H1 (cell line): ENCODE data around the gene FGF10. TPM values are rescaled to one million over a fixed set of nuclear protein-coding genes. Genes with fewer than 3 reads are reported as not detected.

Experiments
- CEBPB ChIP-seq: IDR thresholded peaks from 2 replicates; pipeline ENCODE4 v1.6.1; 2012; ENCODE audit warnings: low read depth, low read length
- POLR2AphosphoS5 ChIP-seq: IDR thresholded peaks from 2 replicates; pipeline ENCODE4 v1.6.1; 2011; ENCODE audit warnings: low read depth, low read length
- RBBP5 ChIP-seq: IDR thresholded peaks from 2 replicates; pipeline ENCODE4 v1.7.1; 2012; ENCODE audit warnings: low read depth, mild to moderate bottlenecking, inconsistent platforms, low read length, moderate library complexity, borderline replicate concordance
- SIN3A ChIP-seq, 2 experiments: IDR thresholded peaks in 1 of 2; conservative IDR thresholded peaks in 1 of 2; 2 replicates each; pipeline ENCODE4 v1.6.1; 2011 to 2012; ENCODE audit warnings: low read length in 2 of 2, improper control_type of control experiment in 1 of 2, low read depth in 1 of 2, mild to moderate bottlenecking in 1 of 2
- TAF1 ChIP-seq: IDR thresholded peaks from 2 replicates; pipeline ENCODE4 v1.6.1; 2011; ENCODE audit warnings: mild to moderate bottlenecking, low read depth, low read length
- USF2 ChIP-seq: IDR thresholded peaks from 2 replicates; pipeline ENCODE4 v1.6.1; 2011; ENCODE audit warnings: low read length, improper control_type of control experiment
- polyA plus RNA-seq, 7 experiments: library from polyadenylated mRNA; depleted of rRNA in 3 of 7; stranded (reverse) in 5 of 7; unstranded in 2 of 7; fragments of >200 nt in 5 of 7; fragments of 200-250 nt in 2 of 7; gene quantifications; 1 replicate in 5 of 7; 2 replicates in 1 of 7; 4 replicates in 1 of 7; pipeline versions ENCODE4 v1.2.1 to v1.2.3, GENCODE V29; 2011 to 2013; ENCODE audit warnings: missing spikeins in 2 of 7, mixed read lengths in 2 of 7
- total RNA-seq: library from RNA; stranded (reverse); fragmentation: NEBNext Ultra II Directional; extraction: Animal tissue kit (Norgen Biotek cat#: 25700); gene quantifications from 2 replicates; pipeline ENCODE4 v1.2.1, GENCODE V29; 2021

The FGF10 gene
- total and polyA plus RNA-seq, 2 of the 8 experiments (the other 6 are each of a cell fraction or from before 2014, with no cell fraction given) = 0.06 to 0.54 TPM

GRCh38 chr5:44318883-44319282 lies 70.3 kb downstream of the FGF10 start (continued):
- TF ChIP-seq RBBP5 (no peak), SIN3A (conservative IDR thresholded peaks at IDR 0.05 in 1 of 2, IDR thresholded peaks at IDR 0.05 in 1 of 2; ENCODE audit: low read depth in 1 of 2, low read length in 2 of 2) (no peak), POLR2AphosphoS5 (no peak), USF2 (no peak), TAF1 (no peak), CEBPB (no peak)
